Measurements from ENCODE around the gene CLEC16A. TPM values are rescaled to one million over a fixed set of nuclear protein-coding genes. Genes with fewer than 3 reads are reported as not detected.

Gene CLEC16A
- total RNA-seq, 4 donors from 2014 or later = 19.9 to 38.3 (median 35.0) TPM

DNA sequence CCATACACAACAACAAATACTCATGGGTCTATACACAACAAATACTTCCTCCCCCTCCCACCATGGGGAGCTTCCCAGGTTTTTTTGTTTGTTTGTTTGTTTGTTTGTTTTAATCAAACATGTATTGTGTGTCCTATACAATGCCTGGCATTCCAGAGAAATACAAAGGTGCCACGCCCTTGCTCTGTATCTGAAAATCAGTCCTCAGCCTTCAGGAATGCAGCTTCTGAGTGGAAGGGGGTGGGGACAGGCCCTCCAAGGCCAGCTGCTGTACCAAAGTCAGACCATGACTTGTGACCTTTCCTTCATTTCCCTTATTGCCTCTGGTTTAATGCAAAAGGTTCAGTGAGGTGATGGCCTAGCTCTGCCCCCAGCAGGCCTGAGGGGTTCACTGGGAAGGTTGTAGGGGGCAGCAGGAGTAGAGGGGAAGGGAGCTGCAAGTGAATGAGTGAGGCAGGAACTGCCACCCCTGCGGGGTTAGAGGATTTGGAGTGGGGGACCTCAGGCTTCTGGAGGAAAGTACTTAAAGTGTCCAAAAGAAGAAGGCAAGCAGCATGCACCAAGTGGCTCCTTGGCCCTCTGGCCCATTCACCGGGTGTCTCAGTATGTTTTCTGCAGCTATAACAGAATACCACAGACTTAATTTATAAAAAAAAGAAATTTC is 105.2 kb downstream of the CLEC16A start:
- Histone ChIP-seq H3K4me3 (no peak overlapping the region), H3K27ac (no peak overlapping the region), H3K36me3 (peaks cover 0 to 94% of the 10 kb centered on the region in 2 donors), H3K4me1 (no peaks in the 10 kb centered on the region), H3K9me3 (no peaks in the 10 kb centered on the region), H3K27me3 (no peaks in the 10 kb centered on the region)
- ATAC-seq = no peak
- TF ChIP-seq, protein P1, sequence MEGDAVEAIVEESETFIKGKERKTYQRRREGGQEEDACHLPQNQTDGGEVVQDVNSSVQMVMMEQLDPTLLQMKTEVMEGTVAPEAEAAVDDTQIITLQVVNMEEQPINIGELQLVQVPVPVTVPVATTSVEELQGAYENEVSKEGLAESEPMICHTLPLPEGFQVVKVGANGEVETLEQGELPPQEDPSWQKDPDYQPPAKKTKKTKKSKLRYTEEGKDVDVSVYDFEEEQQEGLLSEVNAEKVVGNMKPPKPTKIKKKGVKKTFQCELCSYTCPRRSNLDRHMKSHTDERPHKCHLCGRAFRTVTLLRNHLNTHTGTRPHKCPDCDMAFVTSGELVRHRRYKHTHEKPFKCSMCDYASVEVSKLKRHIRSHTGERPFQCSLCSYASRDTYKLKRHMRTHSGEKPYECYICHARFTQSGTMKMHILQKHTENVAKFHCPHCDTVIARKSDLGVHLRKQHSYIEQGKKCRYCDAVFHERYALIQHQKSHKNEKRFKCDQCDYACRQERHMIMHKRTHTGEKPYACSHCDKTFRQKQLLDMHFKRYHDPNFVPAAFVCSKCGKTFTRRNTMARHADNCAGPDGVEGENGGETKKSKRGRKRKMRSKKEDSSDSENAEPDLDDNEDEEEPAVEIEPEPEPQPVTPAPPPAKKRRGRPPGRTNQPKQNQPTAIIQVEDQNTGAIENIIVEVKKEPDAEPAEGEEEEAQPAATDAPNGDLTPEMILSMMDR (IDR thresholded peaks at IDR 0.05) = no peak
- TF ChIP-seq POLR2AphosphoS5 (IDR thresholded peaks at IDR 0.05) (no peak), EP300 (IDR thresholded peaks at IDR 0.05) (no peak), POLR2A (IDR thresholded peaks at IDR 0.05) (no peak)
- 93 to 100% methylated on average over 2 to 3 of the region's 3 CpGs for WGBS, 2 donors (ENCODE audit: low coverage in 1 of 2)

DNA sequence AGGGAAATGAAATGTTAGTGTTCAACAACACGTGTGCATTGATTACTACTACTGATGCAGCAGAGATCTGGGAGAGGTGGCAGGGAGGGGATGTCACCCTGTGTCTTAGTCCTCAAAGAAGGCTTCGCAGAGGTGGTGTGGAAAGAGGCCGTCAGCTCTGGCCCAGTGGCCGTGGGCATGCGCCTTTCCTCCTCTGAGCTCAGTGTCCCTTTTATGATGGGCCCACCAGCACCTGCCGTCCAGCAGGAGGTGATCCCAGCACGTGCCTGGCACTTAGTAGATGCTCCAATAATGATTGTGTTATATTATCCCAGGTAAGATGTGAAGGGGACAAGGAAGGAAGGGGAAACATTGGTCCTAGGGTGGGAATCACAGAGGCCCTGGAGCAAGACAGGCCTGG is 106.2 kb downstream of the CLEC16A start:
- no peak for ATAC-seq
- Histone ChIP-seq H3K4me1 (no peaks in the 10 kb centered on the region), H3K9me3 (no peaks in the 10 kb centered on the region), H3K27ac (no peak overlapping the region), H3K4me3 (no peak overlapping the region), H3K36me3 (peaks cover 0 to 86% of the 10 kb centered on the region in 2 donors), H3K27me3 (no peaks in the 10 kb centered on the region)
- WGBS, 2 donors (ENCODE audit: low coverage in 1 of 2) = 94 to 100% methylated on average over 1 to 5 of the region's 7 CpGs
- TF ChIP-seq POLR2AphosphoS5 (IDR thresholded peaks at IDR 0.05) (no peak), EP300 (IDR thresholded peaks at IDR 0.05) (no peak), POLR2A (IDR thresholded peaks at IDR 0.05) (no peak)
- TF ChIP-seq, protein P1 (IDR thresholded peaks at IDR 0.05) = no peak

- no peaks in the 10 kb centered on the region for H3K9me3 ChIP-seq
- peaks cover 0 to 86% of the 10 kb centered on the region in 2 donors for H3K36me3 ChIP-seq
- no peak overlapping the region for H3K27ac ChIP-seq
- no peaks in the 10 kb centered on the region for H3K4me1 ChIP-seq
- no peak overlapping the region for H3K4me3 ChIP-seq
- TF ChIP-seq POLR2A (IDR thresholded peaks at IDR 0.05) = no peak
- TF ChIP-seq, protein P1 (IDR thresholded peaks at IDR 0.05) = no peak
- TF ChIP-seq POLR2AphosphoS5 (IDR thresholded peaks at IDR 0.05) = no peak
- no peak for TF ChIP-seq EP300 (IDR thresholded peaks at IDR 0.05)
- H3K27me3 ChIP-seq = no peaks in the 10 kb centered on the region
- 90 to 100% methylated on average over 2 of the region's 7 CpGs for WGBS, 2 donors (ENCODE audit: low coverage in 1 of 2)
- ATAC-seq = no peak
These were observed 106.6 kb downstream of the CLEC16A start for GRCh38 chr16:11050944-11051343.

- Histone ChIP-seq H3K27ac (no peak overlapping the region), H3K9me3 (no peaks in the 10 kb centered on the region), H3K4me1 (no peaks in the 10 kb centered on the region), H3K36me3 (peaks cover 0 to 84% of the 10 kb centered on the region in 2 donors), H3K4me3 (no peak overlapping the region), H3K27me3 (no peaks in the 10 kb centered on the region)
- ATAC-seq = no peak
- TF ChIP-seq, protein P1 (IDR thresholded peaks at IDR 0.05) = no peak
- TF ChIP-seq POLR2AphosphoS5 (IDR thresholded peaks at IDR 0.05) (no peak), POLR2A (IDR thresholded peaks at IDR 0.05) (no peak), EP300 (IDR thresholded peaks at IDR 0.05) (no peak)
- WGBS, 2 donors (ENCODE audit: low coverage in 1 of 2) = 96 to 100% methylated on average over 2 to 9 of the region's 11 CpGs
These were observed 107.1 kb downstream of the CLEC16A start for GRCh38 chr16:11051430-11051829.

Measured in gastroesophageal sphincter (tissue), 4 donors.